HepG2 (cell line): ENCODE measurements around the gene IRF2BPL. TPM values are rescaled to one million over a fixed set of nuclear protein-coding genes. Genes with fewer than 3 reads are reported as not detected.

Experiments used
- CHD2 ChIP-seq: IDR thresholded peaks from 2 replicates; pipeline ENCODE4 v1.6.1; 2011; ENCODE audit warnings: low read depth, low read length, improper control_type of control experiment
- CREM ChIP-seq, 2 experiments: sonication (generic) in 1 of 2; formaldehyde crosslinking in 1 of 2; IDR thresholded peaks; 2 replicates each; pipeline versions ENCODE4 v1.4.0 to v1.6.1; 2016 to 2020; ENCODE audit warnings: antibody characterized with exemption in 1 of 2, mild to moderate bottlenecking in 1 of 2, missing genetic modification reagents in 1 of 2
- GATA4 ChIP-seq: sonication (generic); IDR thresholded peaks from 2 replicates; pipeline ENCODE4 v1.6.1; 2016; ENCODE audit warnings: antibody characterized with exemption, low read depth, borderline replicate concordance
- MLLT10 ChIP-seq: sonication (generic); formaldehyde crosslinking; IDR thresholded peaks from 2 replicates; pipeline ENCODE4 v1.4.0; 2020; ENCODE audit warnings: missing genetic modification reagents
- PHF20 ChIP-seq: sonication (generic); formaldehyde crosslinking; IDR thresholded peaks from 2 replicates; pipeline ENCODE4 v1.5.0; 2020; ENCODE audit warnings: mild to moderate bottlenecking, missing genetic modification reagents
- RFX5 ChIP-seq: IDR thresholded peaks from 2 replicates; pipeline ENCODE4 v1.6.1; 2011; ENCODE audit warnings: low read depth, low read length, improper control_type of control experiment
- RNF2 ChIP-seq: fragments of 450-650 bp; conservative IDR thresholded peaks from 2 replicates; pipeline ENCODE4 v1.6.1; 2016; ENCODE audit warnings: low read depth
- SOX5 ChIP-seq: IDR thresholded peaks from 2 replicates; pipeline ENCODE4 v1.6.1; 2016; ENCODE audit warnings: borderline replicate concordance
- WIZ ChIP-seq: sonication (generic); formaldehyde crosslinking; IDR thresholded peaks from 2 replicates; pipeline ENCODE4 v1.5.1; 2020; ENCODE audit warnings: mild to moderate bottlenecking, missing genetic modification reagents
- ZBTB42 ChIP-seq: sonication (generic); formaldehyde crosslinking; IDR thresholded peaks from 2 replicates; pipeline ENCODE4 v1.5.0; 2020; ENCODE audit warnings: mild to moderate bottlenecking, missing genetic modification reagents
- ZFP82 ChIP-seq: sonication (generic); formaldehyde crosslinking; IDR thresholded peaks from 2 replicates; pipeline ENCODE4 v1.5.1; 2020; ENCODE audit warnings: mild to moderate bottlenecking, missing genetic modification reagents, borderline replicate concordance
- ZFP90 ChIP-seq: sonication (generic); formaldehyde crosslinking; IDR thresholded peaks from 2 replicates; pipeline ENCODE4 v1.8.0; 2022; ENCODE audit warnings: missing genetic modification reagents, mild to moderate bottlenecking, inconsistent platforms, borderline replicate concordance
- ZNF34 ChIP-seq: sonication (generic); formaldehyde crosslinking; IDR thresholded peaks from 2 replicates; pipeline ENCODE4 v1.4.0; 2020; ENCODE audit warnings: mild to moderate bottlenecking, missing genetic modification reagents, borderline replicate concordance
- polyA plus RNA-seq, 8 experiments: library from polyadenylated mRNA; depleted of rRNA in 3 of 8; stranded (reverse) in 7 of 8; unstranded in 1 of 8; fragments of >200 nt; fragmentation: Illumina TruSeq in 4 of 8; extraction: Trizol in 4 of 8; gene quantifications; 2 replicates each; pipeline versions ENCODE4 v1.2.1 to v1.2.3, GENCODE V29; 2011 to 2016; ENCODE audit warnings: low read depth in 4 of 8, missing spikeins in 1 of 8, mixed read lengths in 1 of 8; ENCODE audit not compliant: insufficient read depth in 1 of 8
- total RNA-seq, 5 experiments: library from RNA; depleted of rRNA; stranded (reverse); fragments of >200 nt; fragmentation: Illumina TruSeq; extraction: Trizol; gene quantifications; 2 replicates each; pipeline ENCODE4 v1.2.3, GENCODE V29; 2016; ENCODE audit warnings: low read depth in 1 of 5
- TF ChIP-seq, protein P1 (sequence below): sonication (generic); formaldehyde crosslinking; IDR thresholded peaks from 2 replicates; pipeline ENCODE4 v1.9.0; 2022; ENCODE audit warnings: low read depth, missing genetic modification reagents
- TF ChIP-seq, protein P2 (sequence below): sonication (generic); formaldehyde crosslinking; IDR thresholded peaks from 2 replicates; pipeline ENCODE4 v1.5.0; 2020; ENCODE audit warnings: mild to moderate bottlenecking, missing genetic modification reagents
- TF ChIP-seq, protein P3 (sequence below): sonication (generic); formaldehyde crosslinking; IDR thresholded peaks from 2 replicates; pipeline ENCODE4 v1.8.1; 2022; ENCODE audit warnings: low read depth, mild to moderate bottlenecking, missing genetic modification reagents
- TF ChIP-seq, protein P4 (sequence below): sonication (generic); formaldehyde crosslinking; IDR thresholded peaks from 2 replicates; pipeline ENCODE4 v1.4.0; 2020; ENCODE audit warnings: missing genetic modification reagents
- TF ChIP-seq, protein P5 (sequence below): fragments of 450-650 bp; IDR thresholded peaks from 2 replicates; pipeline ENCODE4 v1.6.1; 2017

The IRF2BPL gene
- total and polyA plus RNA-seq, 2 of the 13 experiments (the other 11 are each of a cell fraction or from before 2014, with no cell fraction given), result 6.6 to 8.4 TPM

DNA sequence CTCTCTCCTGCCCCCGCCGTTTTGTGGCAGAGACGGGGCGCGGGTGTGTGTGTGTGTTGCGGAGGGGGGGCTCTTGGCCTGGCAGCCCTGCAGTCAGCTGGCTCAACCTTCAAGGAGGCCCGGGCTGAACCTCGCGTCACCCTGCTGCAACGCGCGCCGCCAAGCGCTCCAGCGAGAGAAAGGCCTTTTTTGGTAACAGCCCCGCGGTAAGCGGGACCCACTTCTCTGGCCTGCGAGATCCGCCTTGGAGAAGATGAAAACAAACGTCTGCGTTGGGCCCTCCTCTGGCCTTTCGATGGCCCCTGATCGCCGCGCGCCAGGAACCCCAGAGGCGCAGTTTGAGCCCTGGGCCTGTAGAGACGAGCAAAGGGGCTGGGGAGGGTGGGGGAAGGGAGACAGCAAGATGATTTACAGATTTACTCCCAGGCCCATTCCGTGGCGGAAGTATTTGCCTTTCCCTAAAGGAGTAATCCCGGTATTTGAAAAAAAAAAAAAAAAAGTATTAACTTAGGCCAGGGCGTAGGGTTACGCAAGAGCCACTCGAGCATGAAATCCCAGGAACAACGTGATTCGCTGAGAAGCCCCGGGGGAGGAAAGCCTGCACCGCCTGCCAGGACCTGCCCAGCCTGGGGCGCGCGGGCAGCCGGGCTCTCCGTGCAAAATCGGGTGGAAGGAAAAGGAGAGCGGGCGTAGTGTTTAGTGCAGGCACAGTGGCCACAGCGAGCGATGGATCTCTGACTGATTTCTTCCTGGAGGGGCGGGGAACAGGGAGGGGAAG, 4.5 kb upstream of the IRF2BPL start (continued):
- TF ChIP-seq, protein P1, sequence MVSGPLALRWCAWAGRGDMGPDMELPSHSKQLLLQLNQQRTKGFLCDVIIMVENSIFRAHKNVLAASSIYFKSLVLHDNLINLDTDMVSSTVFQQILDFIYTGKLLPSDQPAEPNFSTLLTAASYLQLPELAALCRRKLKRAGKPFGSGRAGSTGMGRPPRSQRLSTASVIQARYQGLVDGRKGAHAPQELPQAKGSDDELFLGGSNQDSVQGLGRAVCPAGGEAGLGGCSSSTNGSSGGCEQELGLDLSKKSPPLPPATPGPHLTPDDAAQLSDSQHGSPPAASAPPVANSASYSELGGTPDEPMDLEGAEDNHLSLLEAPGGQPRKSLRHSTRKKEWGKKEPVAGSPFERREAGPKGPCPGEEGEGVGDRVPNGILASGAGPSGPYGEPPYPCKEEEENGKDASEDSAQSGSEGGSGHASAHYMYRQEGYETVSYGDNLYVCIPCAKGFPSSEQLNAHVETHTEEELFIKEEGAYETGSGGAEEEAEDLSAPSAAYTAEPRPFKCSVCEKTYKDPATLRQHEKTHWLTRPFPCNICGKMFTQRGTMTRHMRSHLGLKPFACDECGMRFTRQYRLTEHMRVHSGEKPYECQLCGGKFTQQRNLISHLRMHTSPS, result no peak
- TF ChIP-seq WIZ (CRISPR knock-in tag) (peak; percentile 69; the same call in 1 of the 2 replicates), RNF2 (0 out of 2 replicates have a peak, but pooled peaks have one; percentile 12), SOX5 (no peak; the same call in 1 of the 2 replicates), ZFP82 (CRISPR knock-in tag) (no peak), GATA4 (0 out of 2 replicates have a peak, but pooled peaks have one; percentile 10), PHF20 (CRISPR knock-in tag) (no peak), ZBTB42 (CRISPR knock-in tag) (no peak), CHD2 (peak; percentile 76; the same call in 1 of the 2 replicates), CREM (IDR thresholded peaks at IDR 0.05) (peak; percentile 53; the same call in 1 of the 2 replicates), CREM (CRISPR knock-in tag; IDR thresholded peaks at IDR 0.05) (no peak), RFX5 (no peak), MLLT10 (CRISPR knock-in tag) (no peak), ZNF34 (CRISPR knock-in tag) (0 out of 2 replicates have a peak, but pooled peaks have one; percentile 80), ZFP90 (CRISPR knock-in tag) (no peak)
- TF ChIP-seq, protein P2, sequence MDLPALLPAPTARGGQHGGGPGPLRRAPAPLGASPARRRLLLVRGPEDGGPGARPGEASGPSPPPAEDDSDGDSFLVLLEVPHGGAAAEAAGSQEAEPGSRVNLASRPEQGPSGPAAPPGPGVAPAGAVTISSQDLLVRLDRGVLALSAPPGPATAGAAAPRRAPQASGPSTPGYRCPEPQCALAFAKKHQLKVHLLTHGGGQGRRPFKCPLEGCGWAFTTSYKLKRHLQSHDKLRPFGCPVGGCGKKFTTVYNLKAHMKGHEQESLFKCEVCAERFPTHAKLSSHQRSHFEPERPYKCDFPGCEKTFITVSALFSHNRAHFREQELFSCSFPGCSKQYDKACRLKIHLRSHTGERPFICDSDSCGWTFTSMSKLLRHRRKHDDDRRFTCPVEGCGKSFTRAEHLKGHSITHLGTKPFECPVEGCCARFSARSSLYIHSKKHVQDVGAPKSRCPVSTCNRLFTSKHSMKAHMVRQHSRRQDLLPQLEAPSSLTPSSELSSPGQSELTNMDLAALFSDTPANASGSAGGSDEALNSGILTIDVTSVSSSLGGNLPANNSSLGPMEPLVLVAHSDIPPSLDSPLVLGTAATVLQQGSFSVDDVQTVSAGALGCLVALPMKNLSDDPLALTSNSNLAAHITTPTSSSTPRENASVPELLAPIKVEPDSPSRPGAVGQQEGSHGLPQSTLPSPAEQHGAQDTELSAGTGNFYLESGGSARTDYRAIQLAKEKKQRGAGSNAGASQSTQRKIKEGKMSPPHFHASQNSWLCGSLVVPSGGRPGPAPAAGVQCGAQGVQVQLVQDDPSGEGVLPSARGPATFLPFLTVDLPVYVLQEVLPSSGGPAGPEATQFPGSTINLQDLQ (CRISPR knock-in tag), result no peak
- TF ChIP-seq, protein P3, sequence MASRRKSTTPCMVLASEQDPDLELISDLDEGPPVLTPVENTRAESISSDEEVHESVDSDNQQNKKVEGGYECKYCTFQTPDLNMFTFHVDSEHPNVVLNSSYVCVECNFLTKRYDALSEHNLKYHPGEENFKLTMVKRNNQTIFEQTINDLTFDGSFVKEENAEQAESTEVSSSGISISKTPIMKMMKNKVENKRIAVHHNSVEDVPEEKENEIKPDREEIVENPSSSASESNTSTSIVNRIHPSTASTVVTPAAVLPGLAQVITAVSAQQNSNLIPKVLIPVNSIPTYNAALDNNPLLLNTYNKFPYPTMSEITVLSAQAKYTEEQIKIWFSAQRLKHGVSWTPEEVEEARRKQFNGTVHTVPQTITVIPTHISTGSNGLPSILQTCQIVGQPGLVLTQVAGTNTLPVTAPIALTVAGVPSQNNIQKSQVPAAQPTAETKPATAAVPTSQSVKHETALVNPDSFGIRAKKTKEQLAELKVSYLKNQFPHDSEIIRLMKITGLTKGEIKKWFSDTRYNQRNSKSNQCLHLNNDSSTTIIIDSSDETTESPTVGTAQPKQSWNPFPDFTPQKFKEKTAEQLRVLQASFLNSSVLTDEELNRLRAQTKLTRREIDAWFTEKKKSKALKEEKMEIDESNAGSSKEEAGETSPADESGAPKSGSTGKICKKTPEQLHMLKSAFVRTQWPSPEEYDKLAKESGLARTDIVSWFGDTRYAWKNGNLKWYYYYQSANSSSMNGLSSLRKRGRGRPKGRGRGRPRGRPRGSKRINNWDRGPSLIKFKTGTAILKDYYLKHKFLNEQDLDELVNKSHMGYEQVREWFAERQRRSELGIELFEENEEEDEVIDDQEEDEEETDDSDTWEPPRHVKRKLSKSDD, result 0 out of 2 replicates have a peak, but pooled peaks have one; percentile 32
- TF ChIP-seq, protein P4, sequence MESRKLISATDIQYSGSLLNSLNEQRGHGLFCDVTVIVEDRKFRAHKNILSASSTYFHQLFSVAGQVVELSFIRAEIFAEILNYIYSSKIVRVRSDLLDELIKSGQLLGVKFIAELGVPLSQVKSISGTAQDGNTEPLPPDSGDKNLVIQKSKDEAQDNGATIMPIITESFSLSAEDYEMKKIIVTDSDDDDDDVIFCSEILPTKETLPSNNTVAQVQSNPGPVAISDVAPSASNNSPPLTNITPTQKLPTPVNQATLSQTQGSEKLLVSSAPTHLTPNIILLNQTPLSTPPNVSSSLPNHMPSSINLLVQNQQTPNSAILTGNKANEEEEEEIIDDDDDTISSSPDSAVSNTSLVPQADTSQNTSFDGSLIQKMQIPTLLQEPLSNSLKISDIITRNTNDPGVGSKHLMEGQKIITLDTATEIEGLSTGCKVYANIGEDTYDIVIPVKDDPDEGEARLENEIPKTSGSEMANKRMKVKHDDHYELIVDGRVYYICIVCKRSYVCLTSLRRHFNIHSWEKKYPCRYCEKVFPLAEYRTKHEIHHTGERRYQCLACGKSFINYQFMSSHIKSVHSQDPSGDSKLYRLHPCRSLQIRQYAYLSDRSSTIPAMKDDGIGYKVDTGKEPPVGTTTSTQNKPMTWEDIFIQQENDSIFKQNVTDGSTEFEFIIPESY, result 0 out of 2 replicates have a peak, but pooled peaks have one; percentile 35
- TF ChIP-seq, protein P5, sequence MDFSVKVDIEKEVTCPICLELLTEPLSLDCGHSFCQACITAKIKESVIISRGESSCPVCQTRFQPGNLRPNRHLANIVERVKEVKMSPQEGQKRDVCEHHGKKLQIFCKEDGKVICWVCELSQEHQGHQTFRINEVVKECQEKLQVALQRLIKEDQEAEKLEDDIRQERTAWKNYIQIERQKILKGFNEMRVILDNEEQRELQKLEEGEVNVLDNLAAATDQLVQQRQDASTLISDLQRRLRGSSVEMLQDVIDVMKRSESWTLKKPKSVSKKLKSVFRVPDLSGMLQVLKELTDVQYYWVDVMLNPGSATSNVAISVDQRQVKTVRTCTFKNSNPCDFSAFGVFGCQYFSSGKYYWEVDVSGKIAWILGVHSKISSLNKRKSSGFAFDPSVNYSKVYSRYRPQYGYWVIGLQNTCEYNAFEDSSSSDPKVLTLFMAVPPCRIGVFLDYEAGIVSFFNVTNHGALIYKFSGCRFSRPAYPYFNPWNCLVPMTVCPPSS, result no peak
